Activated CD4-positive, alpha-beta memory T cell treated with anti-CD3 and anti-CD28 coated beads for 36 hours (primary cell): ENCODE data around the gene ENAH. TPM values are rescaled to one million over a fixed set of nuclear protein-coding genes. Genes with fewer than 3 reads are reported as not detected.

Experiments
- CTCF ChIA-PET: fragments of 350-600 bp; sonication (Branson Sonifier 250); formaldehyde crosslinking; loops from one replicate; lab custom pipeline; 2021; ENCODE audit warnings: antibody characterized with exemption, inconsistent platforms; lab: Charles Lee
- POLR2A ChIA-PET: fragments of 350-600 bp; sonication (Branson Sonifier 250); formaldehyde crosslinking; loops from one replicate; lab custom pipeline; 2021; ENCODE audit warnings: antibody characterized with exemption; lab: Charles Lee
- DNase-seq: peaks from one replicate; pipeline ENCODE4 v3.0.0-alpha.2; 2020
- H3K27ac Mint-ChIP-seq: one replicate; pipeline ENCODE4 v1.8.0; 2021; ENCODE audit warnings: mixed read lengths
- H3K27me3 Mint-ChIP-seq: one replicate; pipeline ENCODE4 v1.8.0; 2021; ENCODE audit warnings: mixed read lengths
- H3K36me3 Mint-ChIP-seq: one replicate; pipeline ENCODE4 v1.8.0; 2021; ENCODE audit warnings: mixed read lengths
- H3K4me1 Mint-ChIP-seq: one replicate; pipeline ENCODE4 v1.8.0; 2021; ENCODE audit warnings: low read depth, mixed read lengths
- H3K4me3 Mint-ChIP-seq: one replicate; pipeline ENCODE4 v1.8.0; 2021; ENCODE audit warnings: mild to moderate bottlenecking, mixed read lengths
- H3K9me3 Mint-ChIP-seq: one replicate; pipeline ENCODE4 v1.8.0; 2021; ENCODE audit warnings: mixed read lengths
- intact Hi-C: fragments of 100-400 bp; cut with micrococcal nuclease; formaldehyde crosslinking; loops from one replicate; pipeline ENCODE4 v1.15.1; 2023
- total RNA-seq, 2 experiments: library from RNA; stranded (reverse); gene quantifications; one replicate each; pipeline ENCODE4 v1.2.3, GENCODE V29; 2021

The ENAH gene
- total RNA-seq, 2 experiments from 2014 or later = 0.80 to 0.95 TPM

GRCh38 chr1:225595452-225595851, 57.5 kb downstream of the ENAH start:
- H3K27ac Mint-ChIP-seq = no peak overlapping the region
- no peak for DNase-seq
- no peak overlapping the region for H3K4me3 Mint-ChIP-seq
- intact Hi-C loops = no loop called here
- H3K4me1 Mint-ChIP-seq = no peaks in the 10 kb centered on the region
- ChIA-PET POLR2A (interaction anchor here (0.6 kb wide), 1 partner anchor 184 kb away, joined by 4 read pairs; no protein-coding TSS in a partner anchor), CTCF (interaction anchor here (0.9 to 1.6 kb wide), 2 partner anchors 9 to 11 kb away, joined by 3 to 5 read pairs; no protein-coding TSS in a partner anchor)
- H3K36me3 Mint-ChIP-seq = no peaks in the 10 kb centered on the region
- H3K9me3 Mint-ChIP-seq = peaks cover 4% of the 10 kb centered on the region
- peaks cover 6% of the 10 kb centered on the region for H3K27me3 Mint-ChIP-seq

- Mint-ChIP-seq H3K4me3 (no peak overlapping the region), H3K4me1 (no peaks in the 10 kb centered on the region), H3K27me3 (peaks cover 6% of the 10 kb centered on the region), H3K36me3 (no peaks in the 10 kb centered on the region), H3K27ac (no peak overlapping the region), H3K9me3 (no peaks in the 10 kb centered on the region)
- CTCF ChIA-PET = no interaction called here
- intact Hi-C loops = no loop called here
- DNase-seq = no peak
- POLR2A ChIA-PET = no interaction called here
Measured at GRCh38 chr1:225593414-225593813, 59.5 kb downstream of the ENAH start.

GRCh38 chr1:225592362-225593025, 60.4 kb downstream of the ENAH start:
- Mint-ChIP-seq H3K36me3 (no peaks in the 10 kb centered on the region), H3K4me3 (no peak overlapping the region), H3K27ac (no peak overlapping the region), H3K27me3 (peaks cover 5% of the 10 kb centered on the region), H3K9me3 (no peaks in the 10 kb centered on the region), H3K4me1 (no peaks in the 10 kb centered on the region)
- CTCF ChIA-PET = interaction anchor here (0.5 kb wide), 1 partner anchor 17 kb away, joined by 3 read pairs; no protein-coding TSS in a partner anchor
- POLR2A ChIA-PET = no interaction called here
- intact Hi-C loops = no loop called here
- DNase-seq = no peak

GRCh38 chr1:225587310-225587709, 65.6 kb downstream of the ENAH start:
- no peaks in the 10 kb centered on the region for H3K4me1 Mint-ChIP-seq
- no peaks in the 10 kb centered on the region for H3K36me3 Mint-ChIP-seq
- peaks cover 8% of the 10 kb centered on the region for H3K27me3 Mint-ChIP-seq
- ChIA-PET POLR2A (no interaction called here), CTCF (no interaction called here)
- H3K4me3 Mint-ChIP-seq = no peak overlapping the region
- DNase-seq = no peak
- H3K27ac Mint-ChIP-seq = no peak overlapping the region
- intact Hi-C loops = no loop called here
- H3K9me3 Mint-ChIP-seq = no peaks in the 10 kb centered on the region

- CTCF ChIA-PET = no interaction called here
- intact Hi-C loops = no loop called here
- no peak for DNase-seq
- POLR2A ChIA-PET = no interaction called here
- H3K36me3 Mint-ChIP-seq = no peaks in the 10 kb centered on the region
- H3K27me3 Mint-ChIP-seq = peaks cover 9% of the 10 kb centered on the region
- no peaks in the 10 kb centered on the region for H3K4me1 Mint-ChIP-seq
- H3K4me3 Mint-ChIP-seq = no peak overlapping the region
- no peak overlapping the region for H3K27ac Mint-ChIP-seq
- no peaks in the 10 kb centered on the region for H3K9me3 Mint-ChIP-seq
Measured at GRCh38 chr1:225581186-225581585, 71.7 kb downstream of the ENAH start.

- Mint-ChIP-seq H3K4me3 (no peak overlapping the region), H3K27me3 (peaks cover 9% of the 10 kb centered on the region), H3K9me3 (no peaks in the 10 kb centered on the region), H3K4me1 (no peaks in the 10 kb centered on the region), H3K36me3 (no peaks in the 10 kb centered on the region), H3K27ac (no peak overlapping the region)
- DNase-seq = no peak
- intact Hi-C loops = no loop called here
- CTCF ChIA-PET = no interaction called here
- POLR2A ChIA-PET = no interaction called here
Measured at GRCh38 chr1:225580238-225581099, 72.5 kb downstream of the ENAH start.

GRCh38 chr1:225578251-225578977, 74.5 kb downstream of the ENAH start:
- CTCF ChIA-PET = interaction anchor here (1.1 kb wide), 1 partner anchor 333 kb away, joined by 3 read pairs; no protein-coding TSS in a partner anchor
- Mint-ChIP-seq H3K27ac (no peak overlapping the region), H3K9me3 (no peaks in the 10 kb centered on the region), H3K27me3 (peaks cover 8% of the 10 kb centered on the region), H3K4me3 (no peak overlapping the region), H3K36me3 (no peaks in the 10 kb centered on the region), H3K4me1 (no peaks in the 10 kb centered on the region)
- POLR2A ChIA-PET = no interaction called here
- DNase-seq = no peak
- intact Hi-C loops = no loop called here

GRCh38 chr1:225577241-225577640, 75.7 kb downstream of the ENAH start:
- no peak for DNase-seq
- H3K36me3 Mint-ChIP-seq = no peaks in the 10 kb centered on the region
- no peaks in the 10 kb centered on the region for H3K4me1 Mint-ChIP-seq
- ChIA-PET CTCF (no interaction called here), POLR2A (no interaction called here)
- H3K4me3 Mint-ChIP-seq = no peak overlapping the region
- peaks cover 8% of the 10 kb centered on the region for H3K27me3 Mint-ChIP-seq
- intact Hi-C loops = no loop called here
- H3K27ac Mint-ChIP-seq = no peak overlapping the region
- H3K9me3 Mint-ChIP-seq = no peaks in the 10 kb centered on the region

GRCh38 chr1:225573216-225573615, 79.7 kb downstream of the ENAH start:
- DNase-seq = no peak
- Mint-ChIP-seq H3K4me3 (no peak overlapping the region), H3K27me3 (no peaks in the 10 kb centered on the region), H3K36me3 (no peaks in the 10 kb centered on the region), H3K27ac (no peak overlapping the region), H3K4me1 (no peaks in the 10 kb centered on the region), H3K9me3 (no peaks in the 10 kb centered on the region)
- CTCF ChIA-PET = no interaction called here
- intact Hi-C loops = no loop called here
- POLR2A ChIA-PET = no interaction called here

GRCh38 chr1:225572422-225572821, 80.5 kb downstream of the ENAH start:
- Mint-ChIP-seq H3K27me3 (no peaks in the 10 kb centered on the region), H3K36me3 (no peaks in the 10 kb centered on the region), H3K27ac (no peak overlapping the region), H3K4me1 (no peaks in the 10 kb centered on the region), H3K9me3 (no peaks in the 10 kb centered on the region), H3K4me3 (no peak overlapping the region)
- intact Hi-C loops = no loop called here
- no peak for DNase-seq
- POLR2A ChIA-PET = no interaction called here
- CTCF ChIA-PET = interaction anchor here (1.1 kb wide), 1 partner anchor 48 kb away, joined by 3 read pairs; no protein-coding TSS in a partner anchor

- no peak overlapping the region for H3K4me3 Mint-ChIP-seq
- no peaks in the 10 kb centered on the region for H3K36me3 Mint-ChIP-seq
- CTCF ChIA-PET = no interaction called here
- no peak for DNase-seq
- no peaks in the 10 kb centered on the region for H3K27me3 Mint-ChIP-seq
- POLR2A ChIA-PET = no interaction called here
- H3K9me3 Mint-ChIP-seq = no peaks in the 10 kb centered on the region
- no peaks in the 10 kb centered on the region for H3K4me1 Mint-ChIP-seq
- no peak overlapping the region for H3K27ac Mint-ChIP-seq
- intact Hi-C loops = no loop called here
Measured at GRCh38 chr1:225567789-225568188, 85.1 kb downstream of the ENAH start.

GRCh38 chr1:225565847-225566246, 87.1 kb downstream of the ENAH start:
- H3K27me3 Mint-ChIP-seq = no peaks in the 10 kb centered on the region
- no peaks in the 10 kb centered on the region for H3K4me1 Mint-ChIP-seq
- H3K27ac Mint-ChIP-seq = no peak overlapping the region
- no peaks in the 10 kb centered on the region for H3K36me3 Mint-ChIP-seq
- no peaks in the 10 kb centered on the region for H3K9me3 Mint-ChIP-seq
- POLR2A ChIA-PET = interaction anchor here (0.6 kb wide), 1 partner anchor 500 kb away, joined by 3 read pairs; no protein-coding TSS in a partner anchor
- intact Hi-C loops = no loop called here
- no peak overlapping the region for H3K4me3 Mint-ChIP-seq
- DNase-seq = no peak
- CTCF ChIA-PET = interaction anchor here (0.6 kb wide), 1 partner anchor 359 kb away, joined by 3 read pairs; no protein-coding TSS in a partner anchor
